ENCODE results near the gene CASP4. TPM values are rescaled to one million over a fixed set of nuclear protein-coding genes. Genes with fewer than 3 reads are reported as not detected.

CASP4 gene
- total RNA-seq, 1 donor from 2014 or later: not detected

GRCh38 chr11:104899226-104899625, 69.1 kb downstream of the CASP4 start:
- H3K9me3 Mint-ChIP-seq: no peaks in the 10 kb centered on the region
- peaks cover 2% of the 10 kb centered on the region for H3K27me3 Mint-ChIP-seq (ENCODE audit: low read depth)
- no peak for DNase-seq (ENCODE audit: low read depth, low spot score)
- no peak overlapping the region for H3K4me3 Mint-ChIP-seq
- H3K27ac Mint-ChIP-seq (ENCODE audit: unreplicated experiment): no peak overlapping the region
- no peaks in the 10 kb centered on the region for H3K4me1 Mint-ChIP-seq
- TF ChIP-seq CTCF (conservative IDR thresholded peaks at IDR 0.05): no peak
- H3K36me3 Mint-ChIP-seq (ENCODE audit: low read depth): no peaks in the 10 kb centered on the region

- Mint-ChIP-seq H3K9me3 (no peaks in the 10 kb centered on the region), H3K36me3 (ENCODE audit: low read depth) (no peaks in the 10 kb centered on the region), H3K4me3 (no peak overlapping the region), H3K27ac (ENCODE audit: unreplicated experiment) (no peak overlapping the region), H3K27me3 (ENCODE audit: low read depth) (peaks cover 2% of the 10 kb centered on the region), H3K4me1 (no peaks in the 10 kb centered on the region)
- no peak for DNase-seq (ENCODE audit: low read depth, low spot score)
- no peak for TF ChIP-seq CTCF (conservative IDR thresholded peaks at IDR 0.05)
Observed at GRCh38 chr11:104898685-104899013, 69.7 kb downstream of the CASP4 start.

- Mint-ChIP-seq H3K4me1 (no peaks in the 10 kb centered on the region), H3K27me3 (ENCODE audit: low read depth) (no peaks in the 10 kb centered on the region), H3K4me3 (no peak within 1 kb of the TSS), H3K36me3 (ENCODE audit: low read depth) (no peaks in the 10 kb centered on the region), H3K9me3 (no peaks in the 10 kb centered on the region), H3K27ac (ENCODE audit: unreplicated experiment) (no peak within 1 kb of the TSS)
- TF ChIP-seq CTCF (conservative IDR thresholded peaks at IDR 0.05): no peak
- DNase-seq (ENCODE audit: low read depth, low spot score): no peak
Observed at GRCh38 chr11:104897891-104898684, 70.3 kb downstream of the CASP4 start, which contains the start of gene CASP12. Gene CASP12 (minus strand): TSS chr11:104898460.

DNA sequence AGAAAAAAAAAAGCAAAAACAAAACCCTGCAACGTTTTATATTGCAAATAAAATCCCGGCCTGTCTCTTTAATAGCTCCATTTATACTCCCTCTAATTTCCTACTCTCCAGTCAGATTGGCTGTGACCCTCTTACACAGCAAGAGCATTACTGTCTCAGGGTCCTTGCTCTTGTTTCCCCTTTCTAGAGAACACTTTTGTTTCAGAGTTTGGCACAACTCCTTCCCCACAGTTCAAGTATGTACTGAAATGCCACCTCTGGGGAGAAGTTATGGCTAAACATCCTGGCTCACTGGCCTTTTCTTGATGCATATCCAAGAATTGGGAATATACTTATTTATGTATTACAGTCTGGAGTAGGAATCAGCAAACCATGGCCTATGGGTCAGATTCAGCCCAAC, 72.7 kb downstream of the CASP4 start:
- H3K36me3 Mint-ChIP-seq (ENCODE audit: low read depth): no peaks in the 10 kb centered on the region
- H3K9me3 Mint-ChIP-seq: no peaks in the 10 kb centered on the region
- DNase-seq (ENCODE audit: low read depth, low spot score): no peak
- H3K4me1 Mint-ChIP-seq: no peaks in the 10 kb centered on the region
- TF ChIP-seq CTCF (conservative IDR thresholded peaks at IDR 0.05): no peak
- H3K27me3 Mint-ChIP-seq (ENCODE audit: low read depth): no peaks in the 10 kb centered on the region
- H3K4me3 Mint-ChIP-seq: no peak overlapping the region
- H3K27ac Mint-ChIP-seq (ENCODE audit: unreplicated experiment): no peak overlapping the region

- no peaks in the 10 kb centered on the region for H3K36me3 Mint-ChIP-seq (ENCODE audit: low read depth)
- no peaks in the 10 kb centered on the region for H3K27me3 Mint-ChIP-seq (ENCODE audit: low read depth)
- no peaks in the 10 kb centered on the region for H3K9me3 Mint-ChIP-seq
- H3K4me3 Mint-ChIP-seq: no peak overlapping the region
- no peak for TF ChIP-seq CTCF (conservative IDR thresholded peaks at IDR 0.05)
- no peak overlapping the region for H3K27ac Mint-ChIP-seq (ENCODE audit: unreplicated experiment)
- H3K4me1 Mint-ChIP-seq: no peaks in the 10 kb centered on the region
- DNase-seq (ENCODE audit: low read depth, low spot score): no peak
Observed at GRCh38 chr11:104893876-104894275, 74.5 kb downstream of the CASP4 start.

Other genes with a start within 250 kb of the CASP4 start
- gene CASP12, start 70.1 kb downstream of the CASP4 start, total RNA-seq: not detected in 2 replicates
- not detected in 2 replicates for gene CASP5, start 54.6 kb upstream of the CASP4 start, total RNA-seq
- gene CASP1, start 66.6 kb upstream of the CASP4 start, total RNA-seq: not detected in 2 replicates
- gene CARD16, start 76.8 kb upstream of the CASP4 start, total RNA-seq: not detected in 2 replicates
- not detected in 2 replicates for gene CARD18, start 171.2 kb upstream of the CASP4 start, total RNA-seq

All from neural crest cell (in vitro differentiated cells).